SK-N-SH (cell line): ENCODE results near the gene CNNM3. TPM values are rescaled to one million over a fixed set of nuclear protein-coding genes. Genes with fewer than 3 reads are reported as not detected.

Experiments
- CTCF ChIA-PET: fragments of 300-600, 350-600 bp; formaldehyde crosslinking; extraction: SDS; loops from one replicate; lab custom pipeline; 2021; lab: Yijun Ruan, JAX
- POLR2A ChIA-PET: fragments of 350-600 bp; sonication (Branson Sonifier 250); formaldehyde crosslinking; extraction: SDS; loops from one replicate; lab custom pipeline; 2020; ENCODE audit warnings: antibody characterized with exemption, inconsistent platforms; lab: Yijun Ruan, JAX
- DNase-seq: peaks from one replicate; pipeline ENCODE4 v3.0.0; 2012
- H2AFZ ChIP-seq: fragments of 200-600 bp; sonication (generic); 2 replicates; pipeline ENCODE4 v1.8.1; 2016; ENCODE audit warnings: antibody characterized with exemption, mild to moderate bottlenecking, low read depth
- H3F3A ChIP-seq: fragments of 200-600 bp; sonication (generic); replicated peaks from 2 replicates; pipeline ENCODE3; 2016; ENCODE audit warnings: antibody characterized with exemption, mild to moderate bottlenecking; ENCODE audit not compliant: insufficient read depth
- H3K27ac ChIP-seq, 2 experiments: fragments of 200-500 bp in 1 of 2; fragments of 200-600 bp in 1 of 2; sonication (Bioruptor generic) in 1 of 2; sonication (generic), shearing (Covaris generic) in 1 of 2; 2 replicates each; pipeline versions ENCODE4 v1.5.1 to v1.6.1; 2014 to 2016; ENCODE audit warnings: low read depth in 2 of 2, inconsistent platforms in 1 of 2, low read length in 1 of 2, mild to moderate bottlenecking in 1 of 2, mixed read lengths in 1 of 2
- H3K27me3 ChIP-seq: fragments of 200-600 bp; sonication (generic), shearing (Covaris generic); 2 replicates; pipeline ENCODE4 v1.6.1; 2016; ENCODE audit warnings: mixed run types; ENCODE audit not compliant: insufficient read depth
- H3K36me3 ChIP-seq, 2 experiments: fragments of 200-500 bp in 1 of 2; fragments of 200-600 bp in 1 of 2; sonication (Bioruptor generic) in 1 of 2; sonication (generic) in 1 of 2; replicated peaks in 1 of 2; 2 replicates each; pipeline versions ENCODE3 to v1.5.1; 2014 to 2016; ENCODE audit warnings: low read length in 1 of 2, mild to moderate bottlenecking in 1 of 2; ENCODE audit not compliant: insufficient read depth in 2 of 2, control insufficient read depth in 1 of 2
- H3K4me1 ChIP-seq, 2 experiments: fragments of 200-500 bp in 1 of 2; fragments of 200-600 bp in 1 of 2; sonication (Bioruptor generic) in 1 of 2; sonication (generic), shearing (Covaris generic) in 1 of 2; 2 replicates each; pipeline versions ENCODE4 v1.5.1 to v1.6.1; 2014 to 2016; ENCODE audit warnings: low read depth in 1 of 2, low read length in 1 of 2, mixed run types in 1 of 2; ENCODE audit not compliant: insufficient read depth in 2 of 2, control insufficient read depth in 1 of 2
- H3K4me2 ChIP-seq: fragments of 200-600 bp; sonication (generic), shearing (Covaris generic); 2 replicates; pipeline ENCODE4 v1.6.1; 2017; ENCODE audit warnings: mixed run types
- H3K4me3 ChIP-seq, 2 experiments: fragments of 200-500 bp in 1 of 2; fragments of 200-600 bp in 1 of 2; sonication (Bioruptor generic) in 1 of 2; sonication (generic), shearing (Covaris generic) in 1 of 2; 2 replicates each; pipeline versions ENCODE4 v1.5.1 to v1.8.1; 2014 to 2016; ENCODE audit warnings: low read depth in 2 of 2, inconsistent platforms in 1 of 2, low read length in 1 of 2, mild to moderate bottlenecking in 1 of 2, mixed read lengths in 1 of 2, moderate library complexity in 1 of 2
- H3K79me2 ChIP-seq: fragments of 200-600 bp; sonication (generic); 2 replicates; pipeline ENCODE4 v1.8.1; 2017; ENCODE audit warnings: mild to moderate bottlenecking; ENCODE audit not compliant: insufficient read depth
- H3K9ac ChIP-seq: fragments of 200-600 bp; sonication (generic); 2 replicates; pipeline ENCODE4 v1.6.1; 2017; ENCODE audit warnings: mixed run types
- H3K9me2 ChIP-seq: fragments of 200-600 bp; sonication (generic); 2 replicates; pipeline ENCODE4 v1.6.1; 2017; ENCODE audit warnings: mixed run types
- H3K9me3 ChIP-seq: fragments of 200-600 bp; sonication (generic); 2 replicates; pipeline ENCODE4 v1.6.1; 2017; ENCODE audit warnings: mixed run types, mild to moderate bottlenecking, moderate library complexity
- H4K20me1 ChIP-seq: fragments of 200-600 bp; sonication (generic); 2 replicates; pipeline ENCODE4 v1.6.1; 2017; ENCODE audit warnings: mild to moderate bottlenecking, mixed run types; ENCODE audit not compliant: insufficient read depth
- CHD2 ChIP-seq: fragments of 150-350 bp; IDR thresholded peaks from 2 replicates; pipeline ENCODE4 v1.6.1; 2018; ENCODE audit warnings: low read length; ENCODE audit not compliant: partially characterized antibody
- ELF1 ChIP-seq: IDR thresholded peaks from 2 replicates; pipeline ENCODE4 v1.4.0; 2012
- EZH2phosphoT487 ChIP-seq: fragments of 200-600 bp; sonication (generic); IDR thresholded peaks from 2 replicates; pipeline ENCODE4 v1.6.1; 2017; ENCODE audit warnings: low read depth, mixed run types, mild to moderate bottlenecking, antibody characterized with exemption, moderate library complexity, borderline replicate concordance
- FOSL2 ChIP-seq: IDR thresholded peaks from 2 replicates; pipeline ENCODE4 v1.4.0; 2012; ENCODE audit warnings: low read depth, mild to moderate bottlenecking, moderate library complexity, borderline replicate concordance
- FOXM1 ChIP-seq: IDR thresholded peaks from 2 replicates; pipeline ENCODE4 v1.4.0; 2012; ENCODE audit warnings: low read depth, mild to moderate bottlenecking
- GABPA ChIP-seq: IDR thresholded peaks from 2 replicates; pipeline ENCODE4 v1.4.0; 2012; ENCODE audit warnings: low read depth, mild to moderate bottlenecking
- GATA2 ChIP-seq: sonication (generic); formaldehyde crosslinking; IDR thresholded peaks from 2 replicates; pipeline ENCODE4 v1.5.0; 2020; ENCODE audit warnings: mild to moderate bottlenecking, missing genetic modification reagents
- MXI1 ChIP-seq: IDR thresholded peaks from 2 replicates; pipeline ENCODE4 v1.6.1; 2012; ENCODE audit warnings: mild to moderate bottlenecking, low read depth, low read length, improper control_type of control experiment
- NRF1 ChIP-seq: IDR thresholded peaks from 2 replicates; pipeline ENCODE4 v1.6.1; 2012; ENCODE audit warnings: low read depth, mild to moderate bottlenecking, low read length
- POLR2AphosphoS5 ChIP-seq: IDR thresholded peaks from 2 replicates; pipeline ENCODE4 v1.6.1; 2012; ENCODE audit warnings: low read depth, low read length
- RCOR1 ChIP-seq: fragments of 150-350 bp; IDR thresholded peaks from 2 replicates; pipeline ENCODE4 v1.6.1; 2017; ENCODE audit warnings: antibody characterized with exemption, low read length
- RFX5 ChIP-seq: IDR thresholded peaks from 2 replicates; pipeline ENCODE4 v1.6.1; 2012; ENCODE audit warnings: mild to moderate bottlenecking, improper control_type of control experiment, low read length
- SIN3A ChIP-seq: IDR thresholded peaks from 2 replicates; pipeline ENCODE4 v1.6.1; 2012; ENCODE audit warnings: low read depth, mild to moderate bottlenecking, low read length, moderate library complexity, borderline replicate concordance
- TAF1 ChIP-seq: IDR thresholded peaks from 2 replicates; pipeline ENCODE4 v1.6.1; 2012; ENCODE audit warnings: low read depth, mild to moderate bottlenecking, low read length, moderate library complexity, borderline replicate concordance
- TCF12 ChIP-seq: IDR thresholded peaks from 2 replicates; pipeline ENCODE4 v1.4.0; 2012
- TEAD4 ChIP-seq: IDR thresholded peaks from 2 replicates; pipeline ENCODE4 v1.4.0; 2012; ENCODE audit warnings: mild to moderate bottlenecking, borderline replicate concordance; ENCODE audit not compliant: insufficient read depth
- YY1 ChIP-seq: IDR thresholded peaks from 2 replicates; pipeline ENCODE4 v1.4.0; 2012; ENCODE audit warnings: low read depth, mild to moderate bottlenecking
- WGBS: methylation state at CpG from one replicate; pipeline ENCODE4 v1.1.6; 2017; ENCODE audit warnings: low lambda C conversion rate; 5-methylcytosine and 5-hydroxymethylcytosine counted together
- polyA plus RNA-seq, 3 experiments: library from polyadenylated mRNA; depleted of rRNA; stranded (reverse); fragments of >200 nt; gene quantifications; 2 replicates each; pipeline ENCODE4 v1.2.3, GENCODE V29; 2012
- TF ChIP-seq, protein P1 (sequence below): IDR thresholded peaks from 2 replicates; pipeline ENCODE4; 2012

CNNM3 gene
- polyA plus RNA-seq, 1 of the 3 experiments (the other 2 are of a cell fraction), result 14.7 TPM

DNA sequence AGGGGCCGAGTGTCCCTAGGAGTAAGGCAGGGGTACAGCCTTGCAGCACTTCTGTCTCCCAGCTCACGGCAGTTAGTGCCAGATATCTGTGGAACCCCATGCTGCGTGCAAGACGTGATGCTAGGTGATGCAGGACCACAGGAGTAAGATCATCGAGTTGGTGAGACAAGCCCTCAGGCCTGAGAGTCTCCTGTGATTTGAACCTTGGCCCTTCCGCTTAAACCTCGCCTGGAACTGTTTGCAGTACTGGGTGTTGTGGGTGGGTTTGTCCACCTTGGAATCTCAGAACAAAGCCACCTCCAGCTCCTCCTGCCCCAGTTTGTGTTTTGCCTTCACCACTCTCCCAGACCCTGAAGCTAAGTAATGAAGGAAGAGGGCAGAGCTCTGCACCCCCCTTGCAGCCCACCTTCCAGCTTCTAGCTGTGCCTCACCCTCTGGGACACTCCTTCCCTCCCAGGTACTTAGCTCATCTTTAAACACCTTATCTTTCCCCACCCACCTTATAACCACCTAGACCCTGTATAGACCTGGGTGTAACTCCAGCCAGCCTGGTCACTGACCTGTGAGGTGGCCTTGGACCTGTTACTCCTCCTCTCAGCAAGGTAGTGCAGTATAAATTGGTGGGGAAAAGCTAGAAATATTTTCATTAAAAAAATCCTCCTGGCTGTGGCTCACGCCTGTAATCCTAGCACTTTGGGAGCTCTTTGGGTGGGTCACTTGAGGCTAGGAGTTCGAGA is 48.8 kb upstream of the CNNM3 start:
- no peaks in the 10 kb centered on the region for H4K20me1 ChIP-seq

DNA sequence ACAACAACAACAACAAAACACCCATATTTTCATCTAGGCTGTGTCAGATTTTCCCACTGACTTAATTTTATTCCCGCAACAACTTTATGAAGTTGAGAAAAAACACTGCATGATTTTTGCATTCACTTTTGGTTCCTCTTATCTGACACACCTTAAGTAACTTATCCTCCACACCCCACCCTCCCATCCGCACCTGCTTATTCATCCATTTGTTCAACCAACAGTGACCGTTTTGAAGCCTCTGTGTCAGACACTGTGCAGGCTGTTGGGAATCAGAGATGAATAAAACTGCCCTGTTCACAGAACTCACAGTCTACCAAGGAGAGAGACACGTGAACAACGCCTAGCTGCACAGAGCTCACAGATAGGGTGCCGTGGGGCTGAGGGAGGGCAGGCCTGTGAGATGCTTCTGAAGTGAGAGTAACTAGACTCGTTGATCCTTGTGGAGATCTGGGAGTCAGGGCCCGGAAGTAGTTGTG is 47.9 kb upstream of the CNNM3 start:
- POLR2A ChIA-PET, result no interaction called here
- Histone ChIP-seq H3K9me2 (no peaks in the 10 kb centered on the region), H3K27ac (no peak overlapping the region), H3K36me3 (no peaks in the 10 kb centered on the region), H3K4me2 (no peak overlapping the region), H4K20me1 (no peaks in the 10 kb centered on the region)
- 91% methylated on average over 8 of the region's 8 CpGs for WGBS
- TF ChIP-seq TCF12 (no peak), EZH2phosphoT487 (no peak), NRF1 (no peak), YY1 (no peak), TEAD4 (no peak), FOSL2 (no peak), CHD2 (no peak), GATA2 (CRISPR knock-in tag) (no peak), RFX5 (no peak)
- TF ChIP-seq, protein P1, sequence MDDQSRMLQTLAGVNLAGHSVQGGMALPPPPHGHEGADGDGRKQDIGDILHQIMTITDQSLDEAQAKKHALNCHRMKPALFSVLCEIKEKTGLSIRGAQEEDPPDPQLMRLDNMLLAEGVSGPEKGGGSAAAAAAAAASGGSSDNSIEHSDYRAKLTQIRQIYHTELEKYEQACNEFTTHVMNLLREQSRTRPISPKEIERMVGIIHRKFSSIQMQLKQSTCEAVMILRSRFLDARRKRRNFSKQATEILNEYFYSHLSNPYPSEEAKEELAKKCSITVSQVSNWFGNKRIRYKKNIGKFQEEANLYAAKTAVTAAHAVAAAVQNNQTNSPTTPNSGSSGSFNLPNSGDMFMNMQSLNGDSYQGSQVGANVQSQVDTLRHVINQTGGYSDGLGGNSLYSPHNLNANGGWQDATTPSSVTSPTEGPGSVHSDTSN, result no peak
- TF ChIP-seq, all 33 proteins: peak for 0
- no peak for DNase-seq
- Histone ChIP-seq H2AFZ (no peak overlapping the region), H3K79me2 (peaks cover 7% of the 10 kb centered on the region; the same call in 1 of the 2 replicates), H3K9me3 (no peaks in the 10 kb centered on the region), H3K4me1 (peaks cover 11 to 27% of the 10 kb centered on the region in 2 experiments; a peak in 1 of 4 replicates), H3K27me3 (no peaks in the 10 kb centered on the region), H3K9ac (no peak overlapping the region), H3K4me3 (no peak overlapping the region), H3F3A (no peaks in the 10 kb centered on the region)
- CTCF ChIA-PET, result interaction anchor here (0.7 to 1.5 kb wide), 3 partner anchors 11 to 33 kb away, joined by 3 to 7 read pairs (median 3); no protein-coding TSS in a partner anchor

More for the DNA sequence above, 48.8 kb upstream of the CNNM3 start:
- 93% methylated on average over 6 of the region's 9 CpGs for WGBS
- no peak for DNase-seq
- Histone ChIP-seq H3K27me3 (no peaks in the 10 kb centered on the region), H3K9me3 (no peaks in the 10 kb centered on the region), H2AFZ (no peak overlapping the region), H3K27ac (no peak overlapping the region), H3K9me2 (no peaks in the 10 kb centered on the region), H3K4me3 (no peak overlapping the region), H3K36me3 (no peaks in the 10 kb centered on the region), H3F3A (no peaks in the 10 kb centered on the region), H3K9ac (no peak overlapping the region), H3K4me1 (peaks cover 12 to 35% of the 10 kb centered on the region in 2 experiments; a peak in 2 of 4 replicates), H3K4me2 (no peak overlapping the region), H3K79me2 (peaks cover 7% of the 10 kb centered on the region; the same call in 1 of the 2 replicates)
- CTCF ChIA-PET, result interaction anchor here (1.1 to 1.5 kb wide), 4 partner anchors 10 to 213 kb away, joined by 3 to 7 read pairs (median 4); partner anchors contain the start of gene ANKRD39
- no peak for TF ChIP-seq TCF12
- no peak for TF ChIP-seq ELF1
- TF ChIP-seq FOXM1, result no peak
- TF ChIP-seq CHD2, result no peak
- TF ChIP-seq TAF1, result no peak
- TF ChIP-seq NRF1, result no peak
- no peak for TF ChIP-seq GABPA
- TF ChIP-seq RCOR1, result no peak
- no peak for TF ChIP-seq GATA2 (CRISPR knock-in tag)
- TF ChIP-seq, protein P1, result no peak
- TF ChIP-seq MXI1, result no peak
- TF ChIP-seq POLR2AphosphoS5, result no peak
- no peak for TF ChIP-seq SIN3A
- no peak for TF ChIP-seq YY1
- POLR2A ChIA-PET, result no interaction called here
